Kidney epithelial cell (primary cell): ENCODE measurements around the gene MPL. TPM values are rescaled to one million over a fixed set of nuclear protein-coding genes. Genes with fewer than 3 reads are reported as not detected.

Source experiments
- DNase-seq: peaks from one replicate; pipeline ENCODE4 v3.0.0-alpha.2; 2010; ENCODE audit warnings: low read depth
- H3K27me3 ChIP-seq: 2 replicates; pipeline ENCODE4 v1.6.0; 2011; ENCODE audit warnings: low read length; ENCODE audit not compliant: control insufficient read depth, insufficient read depth
- H3K36me3 ChIP-seq: 2 replicates; pipeline ENCODE4 v1.5.1; 2011; ENCODE audit warnings: low read length; ENCODE audit not compliant: control insufficient read depth, insufficient read depth
- H3K4me3 ChIP-seq: 2 replicates; pipeline ENCODE4 v1.5.1; 2011; ENCODE audit warnings: low read depth, mild to moderate bottlenecking, control low read depth, low read length
- CTCF ChIP-seq: IDR thresholded peaks from 2 replicates; pipeline ENCODE4 v1.5.1; 2011; ENCODE audit warnings: mild to moderate bottlenecking, moderate library complexity, low read length, control low read depth, inconsistent platforms; ENCODE audit not compliant: insufficient read depth, poor library complexity, severe bottlenecking
- total RNA-seq: library from RNA; depleted of rRNA; stranded (reverse); fragments of >200 nt; gene quantifications from 2 replicates; pipeline ENCODE4 v1.2.3, GENCODE V29; 2015

The MPL gene
- total RNA-seq, 1 donor from 2014 or later, result not detected

- TF ChIP-seq CTCF, result no peak
- Histone ChIP-seq H3K36me3 (no peaks in the 10 kb centered on the region), H3K4me3 (no peak overlapping the region), H3K27me3 (peaks cover 5% of the 10 kb centered on the region)
- DNase-seq, result no peak
Measured at GRCh38 chr1:43313771-43314170, 23.8 kb upstream of the MPL start.

- Histone ChIP-seq H3K4me3 (no peak overlapping the region), H3K36me3 (no peaks in the 10 kb centered on the region), H3K27me3 (peaks cover 5% of the 10 kb centered on the region)
- DNase-seq, result no peak
- TF ChIP-seq CTCF, result no peak
Measured at GRCh38 chr1:43314233-43314632, 23.4 kb upstream of the MPL start.

GRCh38 chr1:43315481-43315880, 22.1 kb upstream of the MPL start:
- H3K36me3 ChIP-seq, result no peaks in the 10 kb centered on the region
- no peak for TF ChIP-seq CTCF
- no peak overlapping the region for H3K4me3 ChIP-seq
- no peak for DNase-seq
- H3K27me3 ChIP-seq, result peaks cover 5% of the 10 kb centered on the region

GRCh38 chr1:43315963-43316737, 21.5 kb upstream of the MPL start:
- no peak for TF ChIP-seq CTCF
- peaks cover 5% of the 10 kb centered on the region for H3K27me3 ChIP-seq
- no peak for DNase-seq
- no peaks in the 10 kb centered on the region for H3K36me3 ChIP-seq
- H3K4me3 ChIP-seq, result no peak overlapping the region

- H3K4me3 ChIP-seq, result no peak overlapping the region
- no peak for DNase-seq
- no peaks in the 10 kb centered on the region for H3K36me3 ChIP-seq
- TF ChIP-seq CTCF, result no peak
- peaks cover 2% of the 10 kb centered on the region for H3K27me3 ChIP-seq
Measured at GRCh38 chr1:43316738-43317520, 20.7 kb upstream of the MPL start.
